Lower lobe of right lung (tissue), 2 donors: ENCODE results near the gene SOBP. TPM values are rescaled to one million over a fixed set of nuclear protein-coding genes. Genes with fewer than 3 reads are reported as not detected.

Source experiments
- ATAC-seq, 2 donors: fragments of 200-7000 bp; cut with Tn5 transposase; one replicate each; pipeline ENCODE4 v1.9.1; 2020 to 2022; ENCODE audit warnings: mild to moderate bottlenecking in 2 of 2, moderate library complexity in 2 of 2
- DNase-seq: peaks from one replicate; pipeline ENCODE4 v3.0.0-alpha.2; 2020
- H3K27ac ChIP-seq: fragments of 200-600 bp; one replicate; pipeline ENCODE4 v1.8.0; 2022
- H3K27me3 ChIP-seq: fragments of 200-600 bp; one replicate; pipeline ENCODE4 v1.8.0; 2022; ENCODE audit warnings: low read depth
- H3K36me3 ChIP-seq: fragments of 200-600 bp; one replicate; pipeline ENCODE4 v1.8.0; 2022; ENCODE audit warnings: mild to moderate bottlenecking
- H3K4me1 ChIP-seq: fragments of 200-600 bp; one replicate; pipeline ENCODE4 v1.8.0; 2022
- H3K4me3 ChIP-seq: fragments of 200-600 bp; one replicate; pipeline ENCODE4 v1.8.0; 2022; ENCODE audit warnings: mild to moderate bottlenecking
- H3K9me3 ChIP-seq: fragments of 200-600 bp; one replicate; pipeline ENCODE4 v1.8.0; 2022
- intact Hi-C: fragments of 100-400 bp; cut with DNase I; formaldehyde crosslinking; loops from one replicate; pipeline ENCODE4 v1.11.0; 2022
- total RNA-seq: library from RNA; stranded (reverse); fragmentation: NEBNext Ultra II Directional; extraction: Animal tissue kit (Norgen Biotek cat#: 25700); gene quantifications from one replicate; pipeline ENCODE4 v1.2.1, GENCODE V29; 2021
- TF ChIP-seq, protein P1 (sequence below): fragments of 200-600 bp; IDR thresholded peaks from one replicate; pipeline ENCODE4 v1.8.0; 2022; ENCODE audit warnings: antibody characterized with exemption, mild to moderate bottlenecking
- donor health status: DM: no; HTN: yes; CAD: no; lungs with severe emphysema.

The SOBP gene
- total RNA-seq, 1 donor from 2014 or later = 6.9 TPM

GRCh38 chr6:107630348-107630977, 140.5 kb downstream of the SOBP start:
- TF ChIP-seq, protein P1, sequence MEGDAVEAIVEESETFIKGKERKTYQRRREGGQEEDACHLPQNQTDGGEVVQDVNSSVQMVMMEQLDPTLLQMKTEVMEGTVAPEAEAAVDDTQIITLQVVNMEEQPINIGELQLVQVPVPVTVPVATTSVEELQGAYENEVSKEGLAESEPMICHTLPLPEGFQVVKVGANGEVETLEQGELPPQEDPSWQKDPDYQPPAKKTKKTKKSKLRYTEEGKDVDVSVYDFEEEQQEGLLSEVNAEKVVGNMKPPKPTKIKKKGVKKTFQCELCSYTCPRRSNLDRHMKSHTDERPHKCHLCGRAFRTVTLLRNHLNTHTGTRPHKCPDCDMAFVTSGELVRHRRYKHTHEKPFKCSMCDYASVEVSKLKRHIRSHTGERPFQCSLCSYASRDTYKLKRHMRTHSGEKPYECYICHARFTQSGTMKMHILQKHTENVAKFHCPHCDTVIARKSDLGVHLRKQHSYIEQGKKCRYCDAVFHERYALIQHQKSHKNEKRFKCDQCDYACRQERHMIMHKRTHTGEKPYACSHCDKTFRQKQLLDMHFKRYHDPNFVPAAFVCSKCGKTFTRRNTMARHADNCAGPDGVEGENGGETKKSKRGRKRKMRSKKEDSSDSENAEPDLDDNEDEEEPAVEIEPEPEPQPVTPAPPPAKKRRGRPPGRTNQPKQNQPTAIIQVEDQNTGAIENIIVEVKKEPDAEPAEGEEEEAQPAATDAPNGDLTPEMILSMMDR = no peak
- H3K36me3 ChIP-seq = no peaks in the 10 kb centered on the region
- ATAC-seq (no peak), DNase-seq (no peak)
- no peak overlapping the region for H3K27ac ChIP-seq
- intact Hi-C loops = no loop called here
- peaks cover 6% of the 10 kb centered on the region for H3K27me3 ChIP-seq
- H3K4me1 ChIP-seq = no peaks in the 10 kb centered on the region
- H3K9me3 ChIP-seq = no peaks in the 10 kb centered on the region
- no peak overlapping the region for H3K4me3 ChIP-seq

DNA sequence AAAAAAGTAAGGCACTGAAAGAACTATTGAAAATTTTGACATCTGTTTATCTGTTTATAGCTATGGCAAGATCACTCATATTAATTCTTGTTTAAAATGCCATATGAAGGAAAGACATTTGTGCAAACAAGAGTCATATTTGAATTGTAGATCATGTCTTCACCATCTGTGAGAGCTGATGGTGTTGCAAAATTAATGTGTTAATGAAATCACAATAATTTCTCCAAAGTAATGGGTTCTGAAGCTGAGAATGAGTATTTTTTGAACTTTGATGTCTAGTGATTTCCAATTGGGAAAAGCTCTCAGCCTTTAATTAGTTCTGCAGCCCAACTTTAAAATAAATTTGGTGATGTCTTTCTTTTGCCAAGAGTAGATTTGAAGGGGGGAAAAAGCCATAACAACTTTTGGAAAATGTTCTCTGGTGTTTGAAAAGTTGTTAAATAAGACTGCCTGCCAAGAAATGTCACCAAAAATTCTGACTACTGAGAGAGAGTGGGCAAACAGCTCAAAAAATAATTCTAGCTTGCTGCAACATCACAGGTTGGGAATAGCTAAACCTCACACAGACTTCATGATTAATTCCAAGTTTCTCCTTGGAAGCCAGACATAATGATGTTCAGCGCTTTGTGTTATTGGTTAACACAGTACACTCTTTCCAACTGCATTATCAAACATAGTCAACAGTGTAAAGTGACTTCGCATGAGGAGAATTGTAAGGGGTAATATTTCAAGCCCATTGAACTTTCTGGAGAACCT, 142.6 kb downstream of the SOBP start:
- Histone ChIP-seq H3K9me3 (no peaks in the 10 kb centered on the region), H3K4me3 (no peak overlapping the region), H3K36me3 (no peaks in the 10 kb centered on the region), H3K27me3 (peaks cover 6% of the 10 kb centered on the region), H3K4me1 (no peaks in the 10 kb centered on the region), H3K27ac (no peak overlapping the region)
- intact Hi-C loops = no loop called here
- TF ChIP-seq, protein P1 = no peak
- ATAC-seq = no peak
- no peak for DNase-seq

- no peaks in the 10 kb centered on the region for H3K9me3 ChIP-seq
- intact Hi-C loops = no loop called here
- H3K27me3 ChIP-seq = peaks cover 6% of the 10 kb centered on the region
- no peaks in the 10 kb centered on the region for H3K4me1 ChIP-seq
- no peaks in the 10 kb centered on the region for H3K36me3 ChIP-seq
- no peak overlapping the region for H3K4me3 ChIP-seq
- no peak overlapping the region for H3K27ac ChIP-seq
- TF ChIP-seq, protein P1 = no peak
- peak in 1 of 2 donors; percentile 42 for ATAC-seq
- DNase-seq = no peak
Observed at GRCh38 chr6:107633680-107634323, 143.9 kb downstream of the SOBP start.

DNA sequence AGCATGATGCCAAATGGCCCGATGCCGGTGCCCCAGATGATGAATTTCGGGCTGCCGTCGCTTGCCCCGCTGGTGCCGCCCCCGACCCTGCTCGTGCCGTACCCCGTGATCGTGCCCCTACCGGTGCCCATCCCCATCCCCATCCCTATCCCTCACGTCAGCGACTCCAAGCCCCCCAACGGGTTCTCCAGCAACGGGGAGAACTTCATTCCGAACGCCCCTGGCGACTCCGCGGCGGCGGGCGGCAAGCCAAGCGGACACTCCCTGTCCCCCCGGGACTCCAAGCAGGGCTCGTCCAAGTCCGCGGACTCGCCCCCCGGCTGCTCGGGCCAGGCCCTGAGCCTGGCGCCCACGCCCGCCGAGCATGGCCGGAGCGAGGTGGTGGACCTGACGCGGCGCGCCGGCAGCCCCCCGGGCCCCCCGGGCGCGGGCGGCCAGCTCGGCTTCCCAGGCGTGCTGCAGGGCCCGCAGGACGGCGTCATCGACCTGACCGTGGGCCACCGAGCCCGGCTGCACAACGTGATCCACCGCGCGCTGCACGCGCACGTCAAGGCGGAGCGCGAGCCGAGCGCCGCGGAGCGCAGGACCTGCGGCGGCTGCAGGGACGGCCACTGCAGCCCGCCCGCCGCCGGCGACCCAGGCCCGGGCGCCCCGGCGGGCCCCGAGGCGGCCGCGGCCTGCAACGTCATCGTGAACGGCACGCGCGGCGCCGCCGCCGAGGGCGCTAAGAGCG, 144.6 kb downstream of the SOBP start:
- intact Hi-C loops = no loop called here
- peak in 1 of 2 donors; percentile 14 for ATAC-seq
- Histone ChIP-seq H3K4me1 (no peaks in the 10 kb centered on the region), H3K36me3 (no peaks in the 10 kb centered on the region), H3K27ac (no peak overlapping the region), H3K9me3 (no peaks in the 10 kb centered on the region), H3K4me3 (no peak overlapping the region), H3K27me3 (peaks cover 6% of the 10 kb centered on the region)
- no peak for DNase-seq
- TF ChIP-seq, protein P1 = no peak

GRCh38 chr6:107635057-107635515, 145.2 kb downstream of the SOBP start:
- intact Hi-C loops = no loop called here
- TF ChIP-seq, protein P1 = no peak
- DNase-seq (no peak), ATAC-seq (no peak)
- Histone ChIP-seq H3K9me3 (no peaks in the 10 kb centered on the region), H3K27me3 (peaks cover 6% of the 10 kb centered on the region), H3K27ac (no peak overlapping the region), H3K36me3 (no peaks in the 10 kb centered on the region), H3K4me1 (no peaks in the 10 kb centered on the region), H3K4me3 (no peak overlapping the region)
